ENCODE results near the gene GTPBP3. TPM values are rescaled to one million over a fixed set of nuclear protein-coding genes. Genes with fewer than 3 reads are reported as not detected.

The GTPBP3 gene
- total RNA-seq, 3 donors from 2014 or later, result 16.1 to 24.3 (median 16.8) TPM

DNA sequence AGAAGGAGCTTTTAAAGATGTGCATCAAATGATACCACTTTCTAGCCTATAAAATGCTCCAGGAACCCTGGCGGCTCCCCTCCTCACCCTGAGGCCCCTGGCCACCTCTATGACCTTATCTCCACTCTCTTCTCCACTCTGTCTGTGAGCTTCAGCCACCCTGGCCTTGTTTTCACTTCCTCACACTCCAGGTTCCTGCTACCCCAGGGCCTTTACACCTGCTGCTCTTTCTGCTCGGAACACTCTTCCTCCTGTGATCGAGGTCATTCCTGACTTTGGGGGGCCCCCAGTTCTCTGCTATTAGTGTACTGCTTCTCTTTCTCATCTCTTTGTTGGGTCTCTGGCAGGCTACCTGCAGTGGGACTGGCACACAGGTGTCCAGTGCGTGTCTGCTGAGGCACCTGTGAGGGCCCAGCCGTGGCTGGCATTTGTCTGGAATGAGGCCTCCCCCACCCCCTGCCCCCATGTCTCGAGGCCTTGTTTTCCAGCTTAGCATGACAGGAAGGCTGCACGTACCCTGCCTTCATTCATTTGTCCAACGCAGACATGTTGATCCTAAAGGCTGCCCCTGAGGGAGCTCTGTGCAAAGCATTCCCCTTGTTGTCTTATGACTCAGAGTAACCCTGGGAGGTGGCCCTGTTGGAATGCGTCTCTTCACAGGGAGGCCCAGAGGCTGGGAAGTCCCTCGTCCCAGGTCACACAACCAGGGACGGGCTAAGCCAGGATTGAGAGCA lies 25.7 kb upstream of the GTPBP3 start:
- Histone ChIP-seq H3K36me3 (ENCODE audit: low read depth) (no peaks in the 10 kb centered on the region), H3K9me3 (no peaks in the 10 kb centered on the region), H3K4me3 (no peak overlapping the region), H3K4me1 (ENCODE audit: low read depth) (peaks cover 22% of the 10 kb centered on the region)
- ATAC-seq (no peak), DNase-seq (no peak)
- intact Hi-C loops (cut with DNase I, micrococcal nuclease), result no loop called here
- TF ChIP-seq CTCF (IDR thresholded peaks at IDR 0.05), result no peak

- H3K9me3 ChIP-seq, result no peaks in the 10 kb centered on the region
- DNase-seq, result no peak
- peaks cover 14% of the 10 kb centered on the region for H3K4me1 ChIP-seq (ENCODE audit: low read depth)
- peaks cover under 1% of the 10 kb centered on the region for H3K36me3 ChIP-seq (ENCODE audit: low read depth)
- ATAC-seq, result no peak
- no peak for TF ChIP-seq CTCF (IDR thresholded peaks at IDR 0.05)
- no peak overlapping the region for H3K4me3 ChIP-seq
- intact Hi-C loops (cut with DNase I, micrococcal nuclease), result no loop called here
These were observed 24.9 kb upstream of the GTPBP3 start for GRCh38 chr19:17312189-17313113.

DNA sequence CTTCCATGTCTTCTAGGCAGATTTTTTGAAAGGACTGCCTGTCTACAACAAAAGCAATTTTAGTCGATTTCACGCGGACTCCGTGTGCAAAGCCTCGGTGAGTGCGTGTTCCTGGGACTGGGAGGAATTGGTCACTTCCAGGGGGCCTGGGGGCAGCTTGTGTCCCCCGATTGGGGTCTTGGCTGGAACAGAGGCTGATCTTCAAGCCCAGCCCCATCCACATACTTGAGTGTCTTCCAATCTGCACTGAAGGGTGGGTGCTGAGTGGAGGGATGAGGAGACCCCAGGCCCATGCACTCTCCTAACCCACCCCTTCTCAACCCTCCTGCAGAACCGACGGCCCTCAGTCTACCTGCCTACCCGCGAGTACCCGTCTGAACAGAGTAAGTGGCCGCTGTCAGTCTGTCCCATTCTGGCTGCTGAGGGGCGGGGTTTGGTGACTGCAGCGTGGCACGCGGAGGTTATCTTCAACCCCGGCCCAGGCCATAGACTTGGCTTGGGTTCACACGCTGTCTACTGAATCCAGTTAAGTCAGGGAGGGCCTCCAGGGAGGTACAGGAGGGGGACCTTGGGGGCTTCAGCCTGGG lies 23.3 kb upstream of the GTPBP3 start:
- Histone ChIP-seq H3K4me3 (no peak overlapping the region), H3K9me3 (no peaks in the 10 kb centered on the region), H3K36me3 (ENCODE audit: low read depth) (peaks cover 3% of the 10 kb centered on the region), H3K4me1 (ENCODE audit: low read depth) (peaks cover 13% of the 10 kb centered on the region)
- DNase-seq, result no peak
- intact Hi-C loops (cut with DNase I, micrococcal nuclease), result no loop called here
- ATAC-seq, result no peak
- no peak for TF ChIP-seq CTCF (IDR thresholded peaks at IDR 0.05)

GRCh38 chr19:17318966-17319365 lies 18.4 kb upstream of the GTPBP3 start:
- no peak for DNase-seq
- Histone ChIP-seq H3K4me1 (ENCODE audit: low read depth) (peaks cover 3% of the 10 kb centered on the region), H3K9me3 (no peaks in the 10 kb centered on the region), H3K36me3 (ENCODE audit: low read depth) (peaks cover 3% of the 10 kb centered on the region), H3K4me3 (no peak overlapping the region)
- intact Hi-C loops (cut with DNase I, micrococcal nuclease), result no loop called here
- ATAC-seq, result no peak
- TF ChIP-seq CTCF (IDR thresholded peaks at IDR 0.05), result no peak

- ATAC-seq (no peak), DNase-seq (no peak)
- Histone ChIP-seq H3K36me3 (ENCODE audit: low read depth) (peaks cover 3% of the 10 kb centered on the region), H3K4me1 (ENCODE audit: low read depth) (peaks cover 3% of the 10 kb centered on the region), H3K4me3 (no peak overlapping the region), H3K9me3 (no peaks in the 10 kb centered on the region)
- intact Hi-C loops (cut with DNase I, micrococcal nuclease), result no loop called here
- TF ChIP-seq CTCF (IDR thresholded peaks at IDR 0.05), result no peak
These were observed 17.7 kb upstream of the GTPBP3 start for GRCh38 chr19:17319473-17320238.
